PC-3 (cell line): ENCODE data around the gene MKX. TPM values are rescaled to one million over a fixed set of nuclear protein-coding genes. Genes with fewer than 3 reads are reported as not detected.

ENCODE experiments used
- ATAC-seq: fragments of 200-7000 bp; cut with Tn5 transposase; 2 replicates; pipeline ENCODE4 v1.9.1; 2020; ENCODE audit warnings: mild to moderate bottlenecking, moderate library complexity
- BruUV-seq: library from RNA; stranded (reverse); fragments of 400-500 nt; replicated peaks from 2 replicates; lab custom pipeline; 2021; lab: Mats Ljungman, UMichigan
- CTCF ChIA-PET: fragments of 300-600 bp; sonication (Branson Sonifier 250); formaldehyde crosslinking; loops from one replicate; lab custom pipeline; 2022; ENCODE audit warnings: antibody characterized with exemption; lab: Charles Lee
- POLR2A ChIA-PET: fragments of 300-600 bp; sonication (Branson Sonifier 250); formaldehyde crosslinking; loops from one replicate; lab custom pipeline; 2022; ENCODE audit warnings: antibody characterized with exemption; ENCODE audit not compliant: unreplicated experiment; lab: Charles Lee
- DNase-seq: peaks from one replicate; pipeline ENCODE4 v3.0.0-alpha.2; 2015
- H2AFZ ChIP-seq: fragments of 300-600 bp; sonication (generic); 2 replicates; pipeline ENCODE4 v1.6.0; 2016; ENCODE audit warnings: antibody characterized with exemption, low read length
- H3F3A ChIP-seq: fragments of 300-600 bp; sonication (generic); one replicate; pipeline ENCODE4 v1.6.0; 2017; ENCODE audit warnings: antibody characterized with exemption, low read length, control low read depth, mild to moderate bottlenecking; ENCODE audit not compliant: unreplicated experiment
- H3K27ac ChIP-seq: fragments of 300-600 bp; sonication (generic); 2 replicates; pipeline ENCODE4 v1.5.1; 2016; ENCODE audit warnings: mild to moderate bottlenecking, low read length
- H3K27me3 ChIP-seq: fragments of 300-600 bp; sonication (generic); 2 replicates; pipeline ENCODE4 v1.6.1; 2016; ENCODE audit warnings: low read length, mixed read lengths
- H3K36me3 ChIP-seq: fragments of 300-600 bp; sonication (generic); 2 replicates; pipeline ENCODE4 v1.6.1; 2016; ENCODE audit warnings: low read depth, mixed run types, low read length, mixed read lengths
- H3K4me1 ChIP-seq: fragments of 300-600 bp; sonication (generic); 2 replicates; pipeline ENCODE4 v1.5.1; 2016; ENCODE audit warnings: low read length; ENCODE audit not compliant: insufficient read depth
- H3K4me2 ChIP-seq: fragments of 300-600 bp; sonication (generic); 2 replicates; pipeline ENCODE4 v1.6.0; 2016; ENCODE audit warnings: low read length
- H3K4me3 ChIP-seq: fragments of 300-600 bp; sonication (generic); 2 replicates; pipeline ENCODE4 v1.5.1; 2016; ENCODE audit warnings: mild to moderate bottlenecking, low read length, mixed read lengths
- H3K79me2 ChIP-seq: fragments of 300-600 bp; sonication (generic); 2 replicates; pipeline ENCODE4 v1.6.1; 2017; ENCODE audit warnings: low read length, mixed read lengths
- H3K9ac ChIP-seq: fragments of 300-600 bp; sonication (generic); 2 replicates; pipeline ENCODE4 v1.6.0; 2016; ENCODE audit warnings: mild to moderate bottlenecking, low read length
- H3K9me2 ChIP-seq: fragments of 300-600 bp; sonication (generic); replicated peaks from 2 replicates; pipeline ENCODE4 v1.6.1; 2016; ENCODE audit warnings: mixed run types, low read length, mixed read lengths
- H3K9me3 ChIP-seq: fragments of 300-600 bp; sonication (generic); 2 replicates; pipeline ENCODE4 v1.6.1; 2016; ENCODE audit warnings: low read length, mixed read lengths
- H4K20me1 ChIP-seq: fragments of 300-600 bp; sonication (generic); 2 replicates; pipeline ENCODE4 v1.6.1; 2016; ENCODE audit warnings: low read length, mixed read lengths
- EZH2 ChIP-seq: fragments of 300-600 bp; sonication (generic); IDR thresholded peaks from one replicate; pipeline ENCODE4 v1.6.1; 2017; ENCODE audit warnings: antibody characterized with exemption, mild to moderate bottlenecking, low read length; ENCODE audit not compliant: unreplicated experiment
- EZH2phosphoT487 ChIP-seq: fragments of 300-600 bp; sonication (generic); IDR thresholded peaks from 2 replicates; pipeline ENCODE4 v1.6.1; 2018; ENCODE audit warnings: mild to moderate bottlenecking, antibody characterized with exemption, low read length, borderline replicate concordance
- intact Hi-C: fragments of 100-400 bp; cut with micrococcal nuclease; formaldehyde crosslinking; loops from 2 replicates; pipeline ENCODE4 v1.9.0; 2023
- total RNA-seq: library from RNA; depleted of rRNA; stranded (reverse); fragments of >200 nt; gene quantifications from 2 replicates; pipeline ENCODE4 v1.2.3, GENCODE V29; 2014
- TF ChIP-seq, protein P1 (sequence below): fragments of 300-600 bp; sonication (generic); conservative IDR thresholded peaks from 2 replicates; pipeline ENCODE4 v1.5.1; 2017; ENCODE audit warnings: antibody characterized with exemption, low read depth, mild to moderate bottlenecking, low read length

Gene MKX
- total RNA-seq, 1 experiment from 2014 or later = 3.5 TPM

DNA sequence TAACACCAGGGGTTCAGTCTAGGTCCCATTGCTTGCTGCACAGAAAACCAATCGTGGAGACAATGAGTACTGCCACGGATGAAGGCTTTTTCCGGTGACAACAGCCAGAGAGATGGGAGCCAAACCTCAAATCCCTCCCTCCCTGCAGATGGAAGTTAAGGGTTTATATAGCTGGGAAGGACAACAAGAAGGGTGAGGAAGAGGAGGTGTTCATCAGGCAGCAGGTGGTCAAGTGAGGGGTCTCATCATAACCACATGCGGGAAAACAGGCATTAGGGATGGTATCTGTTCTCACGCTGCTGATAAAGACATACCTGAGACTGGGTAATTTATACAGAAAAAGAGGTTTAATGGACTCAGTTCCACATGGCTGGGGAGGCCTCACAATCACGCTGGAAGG, 91.3 kb downstream of the MKX start:
- H3K4me1 ChIP-seq = no peaks in the 10 kb centered on the region
- H3F3A ChIP-seq = no peaks in the 10 kb centered on the region
- H4K20me1 ChIP-seq = no peaks in the 10 kb centered on the region
- intact Hi-C loops = no loop called here
- no peaks in the 10 kb centered on the region for H3K9me2 ChIP-seq
- H3K9ac ChIP-seq = no peak overlapping the region
- no peaks in the 10 kb centered on the region for H3K79me2 ChIP-seq
- H3K4me2 ChIP-seq = no peak overlapping the region
- H3K36me3 ChIP-seq = no peaks in the 10 kb centered on the region
- ChIA-PET CTCF (no interaction called here), POLR2A (no interaction called here)
- H3K27ac ChIP-seq = no peak overlapping the region
- no peaks in the 10 kb centered on the region for H3K27me3 ChIP-seq
- no peak for DNase-seq
- TF ChIP-seq EZH2 (no peak), EZH2phosphoT487 (no peak)
- TF ChIP-seq, protein P1, sequence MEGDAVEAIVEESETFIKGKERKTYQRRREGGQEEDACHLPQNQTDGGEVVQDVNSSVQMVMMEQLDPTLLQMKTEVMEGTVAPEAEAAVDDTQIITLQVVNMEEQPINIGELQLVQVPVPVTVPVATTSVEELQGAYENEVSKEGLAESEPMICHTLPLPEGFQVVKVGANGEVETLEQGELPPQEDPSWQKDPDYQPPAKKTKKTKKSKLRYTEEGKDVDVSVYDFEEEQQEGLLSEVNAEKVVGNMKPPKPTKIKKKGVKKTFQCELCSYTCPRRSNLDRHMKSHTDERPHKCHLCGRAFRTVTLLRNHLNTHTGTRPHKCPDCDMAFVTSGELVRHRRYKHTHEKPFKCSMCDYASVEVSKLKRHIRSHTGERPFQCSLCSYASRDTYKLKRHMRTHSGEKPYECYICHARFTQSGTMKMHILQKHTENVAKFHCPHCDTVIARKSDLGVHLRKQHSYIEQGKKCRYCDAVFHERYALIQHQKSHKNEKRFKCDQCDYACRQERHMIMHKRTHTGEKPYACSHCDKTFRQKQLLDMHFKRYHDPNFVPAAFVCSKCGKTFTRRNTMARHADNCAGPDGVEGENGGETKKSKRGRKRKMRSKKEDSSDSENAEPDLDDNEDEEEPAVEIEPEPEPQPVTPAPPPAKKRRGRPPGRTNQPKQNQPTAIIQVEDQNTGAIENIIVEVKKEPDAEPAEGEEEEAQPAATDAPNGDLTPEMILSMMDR = no peak
- BruUV-seq = no TSS peak
- no peak overlapping the region for H3K4me3 ChIP-seq
- ATAC-seq = no peak
- H2AFZ ChIP-seq = no peak overlapping the region
- H3K9me3 ChIP-seq = no peaks in the 10 kb centered on the region

- CTCF ChIA-PET = no interaction called here
- no peaks in the 10 kb centered on the region for H3K36me3 ChIP-seq
- ATAC-seq = no peak
- no peak overlapping the region for H3K4me2 ChIP-seq
- no peak overlapping the region for H3K4me3 ChIP-seq
- H3K9ac ChIP-seq = no peak overlapping the region
- TF ChIP-seq, protein P1 = no peak
- no TSS peak for BruUV-seq
- no peaks in the 10 kb centered on the region for H3F3A ChIP-seq
- POLR2A ChIA-PET = no interaction called here
- no peaks in the 10 kb centered on the region for H3K9me3 ChIP-seq
- no peaks in the 10 kb centered on the region for H3K9me2 ChIP-seq
- intact Hi-C loops = no loop called here
- no peaks in the 10 kb centered on the region for H3K79me2 ChIP-seq
- H3K27me3 ChIP-seq = no peaks in the 10 kb centered on the region
- H4K20me1 ChIP-seq = no peaks in the 10 kb centered on the region
- H3K4me1 ChIP-seq = no peaks in the 10 kb centered on the region
- H3K27ac ChIP-seq = no peak overlapping the region
- DNase-seq = no peak
- no peak overlapping the region for H2AFZ ChIP-seq
Observed at GRCh38 chr10:27646604-27647175, 98.9 kb downstream of the MKX start.

DNA sequence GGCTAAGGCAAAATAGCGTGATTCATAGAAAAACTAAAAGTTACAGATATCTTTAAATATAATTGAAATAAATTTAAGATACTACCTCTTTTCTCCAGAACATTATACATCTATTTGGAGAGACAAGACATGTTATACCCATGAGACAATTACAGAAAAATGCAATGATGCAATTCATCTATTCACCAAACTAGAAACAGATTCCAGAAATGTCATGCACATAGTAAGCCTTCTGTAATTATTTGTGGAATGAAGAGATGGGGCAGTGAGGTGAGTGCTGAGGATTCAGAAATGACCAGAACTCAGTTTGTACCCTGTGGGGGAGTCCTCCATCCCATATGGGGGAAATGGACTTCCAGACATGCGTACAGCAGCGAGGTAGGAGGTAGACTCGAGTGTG, 99.4 kb downstream of the MKX start:
- no peaks in the 10 kb centered on the region for H3F3A ChIP-seq
- intact Hi-C loops = no loop called here
- H2AFZ ChIP-seq = no peak overlapping the region
- no peaks in the 10 kb centered on the region for H3K27me3 ChIP-seq
- H3K9me2 ChIP-seq = no peaks in the 10 kb centered on the region
- no peaks in the 10 kb centered on the region for H3K36me3 ChIP-seq
- H3K4me1 ChIP-seq = no peaks in the 10 kb centered on the region
- ATAC-seq (no peak), DNase-seq (no peak)
- no TSS peak for BruUV-seq
- H3K9me3 ChIP-seq = no peaks in the 10 kb centered on the region
- H4K20me1 ChIP-seq = no peaks in the 10 kb centered on the region
- ChIA-PET POLR2A (interaction anchor here (0.6 kb wide), 1 partner anchor 142 kb away, joined by 6 read pairs; no protein-coding TSS in a partner anchor), CTCF (no interaction called here)
- H3K27ac ChIP-seq = no peak overlapping the region
- no peak overlapping the region for H3K4me3 ChIP-seq
- no peak overlapping the region for H3K9ac ChIP-seq
- H3K79me2 ChIP-seq = no peaks in the 10 kb centered on the region
- TF ChIP-seq EZH2 (no peak), EZH2phosphoT487 (no peak)
- TF ChIP-seq, protein P1 = no peak
- no peak overlapping the region for H3K4me2 ChIP-seq
